NCI-H1105 treated with DMSO at 0.1 percent for 48 hours (cell line): ENCODE data around the gene CLN5.
A peak's percentile ranks its signal among the peaks of the same experiment; 100 is the strongest.
"Not testable (repeated sequence)": the region's sequence is repeated elsewhere in the genome, so short reads cannot be mapped to it uniquely, and the experiment has no call there.

ENCODE experiments used
- DNase-seq: peaks from one replicate; lab custom pipeline; 2025; lab: John Stamatoyannopoulos, UW

Gene CLN5

GRCh38 chr13:76976490-76976889 lies 15.4 kb upstream of the CLN5 start:
- DNase-seq = no peak

- DNase-seq = no peak
Measured at GRCh38 chr13:76976929-76977328, 15.0 kb upstream of the CLN5 start.

- peak; percentile 50 for DNase-seq
Measured at GRCh38 chr13:76980075-76980718, 11.7 kb upstream of the CLN5 start.

- no peak for DNase-seq
Measured at GRCh38 chr13:76982061-76982460, 9.8 kb upstream of the CLN5 start.

- DNase-seq = no peak
Measured at GRCh38 chr13:76983676-76984075, 8.2 kb upstream of the CLN5 start.

GRCh38 chr13:76991432-76991795 lies 467 bp upstream of the CLN5 start:
- no peak for DNase-seq

- DNase-seq = peak; percentile 31
Measured at GRCh38 chr13:76992548-76993001, 694 bp downstream of the CLN5 start.

GRCh38 chr13:76993021-76993420 lies 1.1 kb downstream of the CLN5 start:
- DNase-seq = no peak

GRCh38 chr13:76993473-76993872 lies 1.6 kb downstream of the CLN5 start:
- no peak for DNase-seq

GRCh38 chr13:76994281-76994680 lies 2.4 kb downstream of the CLN5 start:
- DNase-seq = no peak

- DNase-seq = no peak
Measured at GRCh38 chr13:77000475-77000874, 8.6 kb downstream of the CLN5 start.

- DNase-seq = no peak
Measured at GRCh38 chr13:77001540-77001939, 9.7 kb downstream of the CLN5 start.

GRCh38 chr13:77001963-77002587 lies 10.2 kb downstream of the CLN5 start:
- DNase-seq = peak; percentile 42

- DNase-seq = peak; percentile 11
Measured at GRCh38 chr13:77002590-77003190, 10.8 kb downstream of the CLN5 start.

GRCh38 chr13:77008337-77008736 lies 16.5 kb downstream of the CLN5 start:
- not testable (repeated sequence) for DNase-seq

- DNase-seq = no peak
Measured at GRCh38 chr13:77009011-77009410, 17.1 kb downstream of the CLN5 start.

GRCh38 chr13:77009719-77010118 lies 17.8 kb downstream of the CLN5 start:
- DNase-seq = not testable (repeated sequence)

- no peak for DNase-seq
Measured at GRCh38 chr13:77013853-77014542, 22.1 kb downstream of the CLN5 start.

- DNase-seq = no peak
Measured at GRCh38 chr13:77014906-77015685, 23.2 kb downstream of the CLN5 start.

GRCh38 chr13:77016251-77016812 lies 24.5 kb downstream of the CLN5 start:
- DNase-seq = no peak

- DNase-seq = no peak
Measured at GRCh38 chr13:77016888-77017623, 25.2 kb downstream of the CLN5 start.
